A172 (cell line): ENCODE results near the gene LRRC17. TPM values are rescaled to one million over a fixed set of nuclear protein-coding genes. Genes with fewer than 3 reads are reported as not detected.
"Not testable (repeated sequence)": the region's sequence is repeated elsewhere in the genome, so short reads cannot be mapped to it uniquely, and the experiment has no call there.

Experiments used
- DNase-seq: peaks from one replicate; pipeline ENCODE4 v3.0.0-alpha.2; 2015; ENCODE audit warnings: low spot score
- total RNA-seq: library from RNA; depleted of rRNA; stranded (reverse); fragments of >200 nt; shearing (Covaris generic); gene quantifications from 2 replicates; pipeline ENCODE4 v1.2.3, GENCODE V29; 2014

LRRC17 gene
- total RNA-seq, 1 experiment from 2014 or later, result 843 TPM

DNA sequence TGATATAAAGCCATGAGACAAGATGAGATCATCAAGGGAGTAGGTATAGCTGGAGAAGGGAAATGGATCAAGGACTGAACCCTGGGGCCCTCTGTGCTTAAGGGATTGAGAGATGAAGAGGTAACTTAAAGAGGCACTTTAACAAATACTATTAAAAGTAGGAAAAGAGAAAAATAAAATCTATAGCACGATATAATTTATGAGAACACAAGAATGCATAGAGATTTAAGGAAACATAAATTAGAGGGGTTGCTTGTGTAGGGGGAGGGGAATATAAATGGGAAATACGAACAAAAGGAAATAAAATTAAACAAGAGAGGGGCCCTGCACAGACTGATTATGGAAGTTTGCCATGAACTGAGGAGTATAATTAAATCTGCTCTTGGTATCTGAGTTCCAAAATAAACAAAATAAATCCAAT is 15.6 kb upstream of the LRRC17 start:
- DNase-seq, result no peak

DNA sequence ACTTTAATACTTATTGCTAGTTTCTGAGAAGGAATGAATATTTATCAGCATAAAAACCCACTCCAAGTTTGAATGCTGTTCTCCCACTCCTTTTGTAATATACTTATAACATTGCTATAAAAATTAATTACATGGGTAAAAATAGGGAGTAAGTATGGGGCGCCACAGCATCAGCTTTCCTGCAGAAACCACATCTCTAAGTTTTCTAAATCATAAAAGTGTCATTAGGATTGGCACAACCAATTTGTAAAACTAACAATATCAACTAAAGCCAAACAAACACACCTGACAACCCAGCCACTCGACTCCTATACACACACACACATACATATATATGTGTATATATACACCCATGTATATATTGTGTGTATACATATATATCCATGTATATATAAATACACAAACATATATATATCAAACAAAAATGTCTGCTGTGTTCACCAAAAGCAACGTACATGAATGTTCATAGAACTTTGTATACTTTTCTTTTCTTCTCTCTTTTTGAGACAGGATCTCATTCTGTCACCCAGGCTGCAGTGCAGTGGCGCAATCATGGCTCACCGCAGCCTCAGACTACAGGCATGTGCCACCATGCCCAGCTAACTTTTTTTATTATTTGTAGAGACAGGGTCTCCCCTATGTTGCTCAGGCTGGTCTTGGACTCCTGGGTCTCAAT is 14.8 kb upstream of the LRRC17 start:
- DNase-seq, result no peak

DNA sequence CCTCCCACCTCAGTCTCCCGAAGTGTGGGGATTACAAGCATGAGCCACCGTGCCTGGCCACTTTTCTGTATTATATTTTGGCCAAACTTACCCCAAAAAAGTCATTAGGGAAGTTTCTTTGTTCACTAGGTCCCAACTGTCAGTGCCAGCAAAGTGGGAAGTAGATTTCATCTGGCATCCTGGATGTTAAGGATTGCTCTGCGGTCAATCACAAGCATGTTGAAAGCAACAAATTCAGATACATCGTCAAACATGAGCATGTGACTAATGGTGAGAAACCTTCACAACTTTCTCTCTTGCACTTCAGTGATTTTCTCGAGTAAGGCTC is 14.3 kb upstream of the LRRC17 start:
- no peak for DNase-seq

DNA sequence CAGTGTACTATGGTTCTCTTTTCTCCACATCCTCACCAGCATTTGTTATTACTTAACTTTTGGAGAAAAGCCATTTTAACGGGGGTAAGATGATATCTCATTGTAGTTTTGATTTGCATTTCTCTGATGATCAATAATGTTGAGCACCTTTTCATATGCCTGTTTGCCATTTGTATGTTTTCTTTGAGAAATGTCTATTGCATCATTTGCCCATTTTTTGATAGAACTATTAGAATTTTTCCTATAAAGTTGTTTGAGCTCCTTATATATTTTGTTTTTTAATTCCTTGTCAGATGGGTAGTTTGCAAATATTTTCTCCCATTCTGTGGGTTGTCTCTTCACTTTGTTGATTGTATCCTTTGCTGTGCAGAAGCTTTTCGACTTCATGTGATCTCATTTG is 10.7 kb upstream of the LRRC17 start:
- DNase-seq, result not testable (repeated sequence)

DNA sequence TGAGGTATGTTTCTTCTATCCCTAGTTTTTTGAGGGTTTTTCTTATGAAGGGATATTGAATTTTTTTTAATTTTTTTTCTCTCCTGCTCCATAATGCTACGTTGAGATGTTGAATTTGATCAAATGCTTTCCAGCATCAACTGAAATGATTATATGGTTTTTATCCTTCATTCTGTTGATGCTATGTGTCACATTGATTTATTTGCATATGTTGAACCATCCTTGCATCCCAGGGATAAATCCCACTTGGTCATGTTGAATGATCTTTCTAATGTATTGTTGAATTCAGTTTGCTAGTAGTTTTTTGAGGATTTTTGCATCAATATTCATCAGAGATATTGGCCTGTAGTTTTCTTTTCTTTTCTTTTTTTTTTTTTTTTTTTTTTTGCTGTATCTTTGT is 9.2 kb upstream of the LRRC17 start:
- not testable (repeated sequence) for DNase-seq

DNA sequence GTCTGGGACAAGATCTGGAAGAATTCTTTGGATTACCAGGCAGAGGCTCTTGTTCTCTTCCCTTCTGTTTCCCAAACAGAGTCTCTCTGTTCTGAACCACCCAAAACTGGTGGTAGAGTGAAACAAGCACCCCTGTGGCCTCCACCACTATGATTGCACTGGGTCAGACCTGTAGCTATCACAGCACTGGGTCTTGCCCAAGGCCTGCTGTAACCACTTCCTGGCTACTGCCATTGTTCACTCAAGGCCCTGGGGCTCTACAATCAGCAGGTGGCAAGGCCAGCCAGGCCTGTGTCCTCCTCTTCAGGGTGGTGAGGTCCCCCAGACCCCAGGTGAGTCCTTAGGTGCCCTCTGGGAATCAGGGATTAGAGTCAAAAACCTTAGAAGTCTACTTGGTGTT is 4.1 kb upstream of the LRRC17 start:
- DNase-seq, result no peak

DNA sequence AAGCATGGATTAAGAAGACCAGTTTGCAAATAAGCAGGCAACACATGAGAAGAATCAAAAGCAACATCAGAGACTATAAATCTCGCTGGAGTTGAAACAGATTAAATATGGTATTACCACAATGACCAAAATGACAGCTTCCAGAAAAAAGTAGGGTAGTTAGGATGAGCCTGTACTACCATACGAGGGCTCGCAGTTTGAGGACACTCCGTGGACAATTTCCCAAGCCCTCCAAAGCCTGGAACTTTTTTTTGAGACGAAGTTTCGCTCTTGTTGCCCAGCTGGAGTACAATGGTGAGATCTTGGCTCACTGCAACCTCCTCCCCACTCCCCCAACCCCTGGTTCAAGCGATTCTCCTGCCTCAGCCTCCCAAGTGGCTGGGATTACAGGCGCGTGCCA is 1.0 kb downstream of the LRRC17 start:
- peak; percentile 25 for DNase-seq

DNA sequence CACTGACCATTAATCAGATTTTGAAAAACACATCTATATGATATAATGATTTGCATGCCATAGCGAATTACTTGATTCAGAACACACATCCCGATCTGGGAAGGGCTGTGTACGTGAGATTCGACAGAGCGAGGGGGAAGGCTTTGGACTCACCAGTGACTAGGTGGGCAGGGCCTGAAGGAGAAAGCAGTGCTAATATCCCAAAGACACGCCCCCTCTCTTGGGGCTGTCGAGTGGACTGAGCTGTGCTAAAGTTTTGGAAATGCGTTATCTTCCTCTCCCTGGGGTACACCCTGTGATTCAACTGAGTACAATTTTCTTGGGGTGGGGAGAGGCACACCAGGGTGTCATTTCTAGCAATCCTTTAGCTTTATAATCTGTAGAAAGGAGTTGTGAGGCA is 1.8 kb downstream of the LRRC17 start:
- DNase-seq, result peak; percentile 99

DNA sequence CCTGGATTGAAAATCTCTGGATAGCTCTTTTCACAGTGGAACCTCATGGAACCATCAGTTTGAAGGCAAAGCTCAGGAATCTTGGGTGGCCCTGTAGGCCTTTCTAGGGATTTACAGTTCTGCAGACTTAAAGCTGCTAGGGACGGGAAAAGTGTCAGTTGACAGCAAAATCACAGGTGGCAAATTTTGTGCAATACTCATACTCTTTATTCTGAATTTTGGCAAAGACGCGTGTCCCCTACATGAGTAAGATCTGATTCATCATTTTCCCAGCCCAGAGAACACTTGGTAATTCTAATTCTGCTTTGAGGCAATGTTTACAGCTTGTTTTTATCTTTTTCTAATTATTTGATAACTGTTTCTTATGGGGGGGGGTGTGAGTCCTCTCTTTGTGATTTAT is 3.6 kb downstream of the LRRC17 start:
- DNase-seq, result peak; percentile 86

DNA sequence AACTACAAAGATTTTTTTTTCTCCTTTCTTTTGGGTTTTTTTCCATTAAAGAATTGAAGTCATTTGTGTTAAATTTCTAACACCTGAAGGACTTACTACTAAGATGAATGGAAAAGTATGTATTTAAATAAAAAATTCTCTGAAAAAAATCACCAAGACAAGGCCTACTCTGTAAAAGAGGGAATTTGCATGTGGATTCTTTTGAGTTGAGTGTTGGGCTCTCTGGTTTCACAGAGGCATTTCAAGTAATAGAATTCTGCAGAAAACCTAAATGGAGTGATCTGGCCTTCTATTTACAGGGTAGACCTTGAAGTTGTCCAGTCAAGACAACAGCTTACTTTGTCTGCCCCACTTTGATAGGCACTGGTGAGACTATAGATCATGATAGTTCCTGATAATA is 4.1 kb downstream of the LRRC17 start:
- no peak for DNase-seq

DNA sequence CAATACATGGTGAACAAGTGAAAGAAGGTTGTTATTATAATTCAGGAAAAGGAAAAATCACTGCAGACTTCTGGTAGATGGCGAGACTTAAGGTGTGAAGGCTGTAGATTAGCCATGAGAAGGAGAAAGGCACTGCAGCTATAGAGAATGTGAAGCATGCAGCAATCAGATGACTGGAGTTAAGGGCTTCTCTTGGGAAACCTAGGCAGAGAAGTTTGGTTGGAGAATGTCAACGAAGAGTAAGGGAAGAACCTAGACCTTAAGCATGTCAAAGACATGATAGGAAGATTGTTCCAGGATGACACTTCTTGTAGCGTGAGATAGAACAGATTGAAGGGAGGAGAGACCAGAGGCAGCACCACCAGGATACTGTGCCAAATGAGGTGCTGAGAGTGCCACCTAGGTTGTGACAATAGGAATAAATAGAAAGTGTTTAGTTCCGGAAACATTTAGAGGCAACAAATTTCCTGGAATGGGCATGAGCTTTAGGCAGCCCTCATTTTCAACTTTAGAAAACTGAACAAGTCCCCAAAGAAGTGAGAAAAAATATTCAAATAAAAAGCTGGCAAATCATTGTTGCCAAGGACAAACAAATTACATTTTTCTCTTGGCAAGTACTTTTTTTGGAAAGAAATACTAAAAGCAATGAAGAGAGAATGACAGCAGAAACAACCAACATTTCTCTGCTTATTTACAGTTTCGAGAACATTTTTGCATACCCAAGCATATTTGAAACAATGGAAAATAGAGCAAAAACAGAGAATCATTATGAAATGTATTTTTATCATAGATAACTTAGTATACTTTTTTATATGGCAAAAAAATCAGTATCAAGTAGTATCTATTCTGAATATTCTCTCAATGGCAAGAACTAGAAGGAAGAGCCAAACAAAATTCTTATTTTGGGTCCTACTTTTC is 4.9 kb downstream of the LRRC17 start:
- DNase-seq, result no peak

DNA sequence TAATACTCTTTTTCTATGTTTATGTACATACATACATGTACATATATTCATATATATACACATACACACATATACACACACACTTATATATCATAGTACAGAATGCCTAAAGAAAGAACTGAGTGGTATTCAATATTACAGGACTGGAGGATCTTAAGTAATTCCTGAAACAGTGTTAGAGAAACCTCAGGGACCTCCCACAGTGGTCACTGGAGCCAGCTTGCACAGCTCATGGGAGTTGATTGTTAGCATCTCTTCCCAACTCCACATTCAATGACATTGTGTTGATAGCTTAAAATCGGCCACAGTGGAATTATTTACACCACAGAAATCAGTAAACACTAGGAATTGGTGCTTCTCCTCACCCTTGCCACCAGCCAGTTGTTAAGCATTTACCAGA is 6.0 kb downstream of the LRRC17 start:
- DNase-seq, result no peak

DNA sequence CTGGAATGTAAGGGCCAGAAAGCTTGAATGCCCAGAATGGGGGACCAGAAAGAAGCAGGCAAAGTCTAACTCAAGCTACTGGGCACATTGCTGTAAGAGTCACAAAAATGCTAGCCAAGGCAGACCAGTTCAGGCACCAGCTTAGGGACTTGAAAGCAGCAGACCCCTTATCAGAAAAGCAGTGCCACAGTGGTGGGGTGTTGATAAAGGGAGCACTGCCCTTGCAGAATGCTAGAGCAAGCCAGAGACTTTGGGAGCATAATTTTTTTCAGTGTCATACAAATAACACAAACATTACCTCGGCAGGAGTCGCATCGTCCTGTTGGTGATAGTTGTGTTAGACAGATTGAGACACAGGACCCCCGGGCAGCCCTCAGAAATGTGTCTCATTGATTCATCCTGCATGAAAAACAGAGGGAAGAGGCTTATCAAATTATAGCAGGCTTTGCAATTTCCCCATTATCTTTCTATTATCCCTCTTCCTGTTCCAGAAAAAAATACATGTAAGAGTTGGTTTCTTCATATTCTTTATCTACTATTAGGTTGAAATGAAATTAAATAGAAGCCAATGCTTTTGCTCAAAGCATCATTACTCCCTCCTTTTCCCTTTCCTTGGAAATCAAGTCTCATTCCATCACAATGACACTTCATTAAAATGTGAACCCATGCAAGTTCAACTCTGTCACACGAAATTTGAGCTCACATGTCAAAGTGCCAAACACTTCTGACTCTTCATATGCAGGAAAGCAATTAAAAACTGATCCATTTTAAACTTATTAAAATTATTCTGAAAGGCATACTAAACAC is 13.4 kb downstream of the LRRC17 start:
- no peak for DNase-seq

DNA sequence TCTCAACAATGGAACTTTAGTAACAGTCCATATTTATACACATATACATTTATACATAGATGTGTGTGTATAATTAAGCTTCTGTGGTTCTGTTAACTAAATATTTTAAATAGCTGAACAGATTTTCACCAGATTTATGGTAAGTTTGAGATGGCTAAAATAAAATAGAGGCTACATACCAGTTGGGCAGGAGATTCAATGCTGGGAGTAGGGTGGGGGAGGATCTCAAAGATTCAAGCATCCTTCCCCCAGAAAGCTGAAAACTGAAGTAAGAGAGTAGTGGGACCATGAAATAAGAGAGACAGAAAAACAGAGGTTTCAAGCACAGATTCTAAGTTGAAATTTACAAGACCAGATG is 14.0 kb downstream of the LRRC17 start:
- no peak for DNase-seq

DNA sequence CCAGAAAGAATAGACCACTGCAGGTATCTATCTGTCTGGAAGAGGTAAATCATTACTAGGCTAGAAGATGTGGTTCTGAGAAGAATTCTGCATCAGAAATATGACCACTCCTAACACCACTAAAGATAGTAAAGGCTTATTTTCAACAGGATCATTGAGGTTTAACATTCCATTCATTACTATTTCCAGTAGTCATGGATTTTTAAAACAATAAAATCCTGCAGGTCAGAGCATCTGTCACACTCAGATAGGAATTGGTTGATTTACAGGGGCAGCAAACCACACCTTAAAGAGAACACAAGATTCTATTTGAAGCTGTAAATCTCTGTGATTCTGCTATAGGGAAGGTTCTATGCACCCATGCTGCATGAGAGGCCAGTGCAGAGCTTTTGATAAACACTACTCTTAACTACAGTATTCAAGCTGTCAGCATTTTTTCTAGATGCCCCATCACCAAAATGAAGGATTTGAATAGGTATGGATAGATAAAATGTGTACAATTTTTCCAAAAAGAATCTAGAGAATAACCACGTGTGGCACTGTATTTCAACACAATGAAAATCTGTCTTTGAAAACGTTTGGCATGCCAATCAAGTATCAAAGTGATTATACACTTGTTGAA is 14.6 kb downstream of the LRRC17 start:
- DNase-seq, result peak; percentile 90

DNA sequence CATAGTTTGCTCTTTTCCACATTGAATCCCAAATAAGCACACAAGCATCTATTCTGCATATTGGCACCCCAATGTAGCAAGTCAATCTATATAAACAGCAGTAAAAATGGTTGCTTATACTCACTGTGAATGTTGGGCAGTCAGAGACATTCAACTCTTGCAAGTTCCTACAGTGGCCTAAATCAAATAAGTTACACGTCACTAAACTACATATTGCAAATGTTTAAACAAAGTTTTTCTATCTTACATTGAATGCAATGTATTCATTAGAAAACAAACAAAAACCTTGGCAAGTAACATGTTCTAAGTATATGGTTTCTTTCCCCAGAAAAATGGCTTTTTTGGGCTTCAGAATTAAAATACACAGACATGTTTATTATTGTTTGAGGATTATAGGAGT is 19.0 kb downstream of the LRRC17 start:
- DNase-seq, result no peak

DNA sequence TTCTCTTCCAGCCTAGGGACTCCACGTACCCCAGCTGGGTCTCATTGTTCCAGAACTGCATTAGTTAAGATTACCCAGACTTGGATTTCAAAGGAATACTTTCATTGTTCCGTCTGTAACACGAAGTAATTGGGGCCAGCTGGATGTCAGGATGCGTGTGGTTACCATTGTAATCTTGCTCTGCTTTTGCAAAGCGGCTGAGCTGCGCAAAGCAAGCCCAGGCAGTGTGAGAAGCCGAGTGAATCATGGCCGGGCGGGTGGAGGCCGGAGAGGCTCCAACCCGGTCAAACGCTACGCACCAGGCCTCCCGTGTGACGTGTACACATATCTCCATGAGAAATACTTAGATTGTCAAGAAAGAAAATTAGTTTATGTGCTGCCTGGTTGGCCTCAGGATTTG is 21.0 kb downstream of the LRRC17 start:
- no peak for DNase-seq

DNA sequence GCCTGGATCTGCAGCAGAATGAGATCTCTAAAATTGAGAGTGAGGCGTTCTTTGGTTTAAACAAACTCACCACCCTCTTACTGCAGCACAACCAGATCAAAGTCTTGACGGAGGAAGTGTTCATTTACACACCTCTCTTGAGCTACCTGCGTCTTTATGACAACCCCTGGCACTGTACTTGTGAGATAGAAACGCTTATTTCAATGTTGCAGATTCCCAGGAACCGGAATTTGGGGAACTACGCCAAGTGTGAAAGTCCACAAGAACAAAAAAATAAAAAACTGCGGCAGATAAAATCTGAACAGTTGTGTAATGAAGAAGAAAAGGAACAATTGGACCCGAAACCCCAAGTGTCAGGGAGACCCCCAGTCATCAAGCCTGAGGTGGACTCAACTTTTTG is 21.4 kb downstream of the LRRC17 start:
- no peak for DNase-seq

DNA sequence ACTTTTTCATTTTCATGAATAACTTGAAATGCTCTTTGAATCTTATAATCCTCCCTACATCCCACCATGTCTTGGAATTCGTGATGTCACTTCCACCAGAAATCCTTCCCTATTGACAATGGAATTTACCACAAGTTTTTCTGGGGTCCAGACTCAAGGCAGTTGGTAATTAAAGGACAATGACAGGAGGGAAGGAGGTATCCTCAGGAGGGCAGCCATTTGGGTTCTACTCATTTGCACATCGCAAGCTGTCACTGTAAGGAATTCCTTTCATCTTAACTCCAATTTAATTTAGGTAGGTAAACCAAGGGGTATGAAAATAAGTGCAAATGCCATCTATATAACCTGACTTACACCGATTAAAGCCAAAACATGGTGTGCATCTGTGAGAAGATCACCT is 21.9 kb downstream of the LRRC17 start:
- no peak for DNase-seq

DNA sequence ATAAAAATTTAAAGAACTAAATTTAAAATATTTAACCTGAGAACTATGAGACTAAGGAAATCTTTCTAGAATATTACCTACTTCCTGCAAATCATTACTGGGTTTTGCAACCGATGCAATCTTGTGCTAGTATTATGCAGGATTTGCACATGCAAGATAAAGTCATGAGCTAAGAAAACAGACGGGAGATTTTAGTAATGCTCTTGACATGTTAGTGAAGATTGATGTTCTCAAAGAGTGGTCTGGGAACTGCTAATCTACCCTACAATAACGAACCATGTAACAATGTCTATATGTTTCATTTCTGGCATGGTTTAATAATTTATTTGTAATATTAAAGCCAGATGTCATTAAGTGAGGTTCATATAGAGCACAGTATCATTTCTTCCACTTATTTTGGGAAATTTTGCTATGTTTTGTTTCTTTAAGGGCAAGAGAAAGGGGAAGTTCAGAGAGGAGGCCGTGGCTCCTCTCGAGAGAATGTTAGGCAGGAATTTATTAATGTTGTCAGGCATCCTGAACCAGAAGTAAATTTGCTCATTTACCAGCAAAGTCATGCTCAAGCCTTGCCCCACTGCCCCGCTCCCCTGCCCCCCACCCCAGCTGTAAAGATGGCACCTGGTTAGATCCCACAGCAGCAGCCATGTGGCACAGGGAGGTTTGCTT is 22.8 kb downstream of the LRRC17 start:
- DNase-seq, result no peak

DNA sequence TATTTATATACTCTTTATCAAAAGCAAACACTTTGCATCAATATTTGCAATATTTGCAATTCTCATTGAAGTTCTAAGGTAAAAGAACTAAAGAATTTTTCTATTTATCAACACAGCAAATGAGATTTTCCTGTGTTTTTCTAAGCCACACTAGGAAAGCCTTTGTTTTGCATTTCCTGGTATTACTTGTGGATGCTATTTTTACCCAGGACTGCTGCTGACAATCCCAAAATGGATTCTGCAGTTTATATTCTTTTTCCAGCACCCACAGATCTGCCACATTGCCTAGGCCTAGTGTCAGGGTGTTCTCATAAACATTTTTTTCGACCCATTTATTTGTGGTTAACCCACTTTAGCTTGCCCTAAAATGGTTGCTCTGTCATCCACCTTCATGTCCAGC is 25.9 kb downstream of the LRRC17 start:
- no peak for DNase-seq
